HepG2 (cell line): ENCODE results near the gene CRYBA1. TPM values are rescaled to one million over a fixed set of nuclear protein-coding genes. Genes with fewer than 3 reads are reported as not detected.

ENCODE experiments used
- DDIT3 ChIP-seq: sonication (generic); formaldehyde crosslinking; IDR thresholded peaks from 2 replicates; pipeline ENCODE4 v1.4.0; 2020; ENCODE audit warnings: mild to moderate bottlenecking, missing genetic modification reagents
- EZH2 ChIP-seq: conservative IDR thresholded peaks from 2 replicates; pipeline ENCODE4 v1.6.1; 2012; ENCODE audit warnings: mild to moderate bottlenecking, low read depth, low read length, moderate library complexity
- FOXJ3 ChIP-seq: sonication (generic); formaldehyde crosslinking; IDR thresholded peaks from 2 replicates; pipeline ENCODE4 v1.4.0; 2020; ENCODE audit warnings: missing genetic modification reagents, mild to moderate bottlenecking, borderline replicate concordance
- HOXA5 ChIP-seq: sonication (generic); formaldehyde crosslinking; IDR thresholded peaks from 2 replicates; pipeline ENCODE4 v1.4.0; 2020; ENCODE audit warnings: missing genetic modification reagents
- MTA3 ChIP-seq: sonication (generic); formaldehyde crosslinking; IDR thresholded peaks from 2 replicates; pipeline ENCODE4 v1.4.0; 2020; ENCODE audit warnings: missing genetic modification reagents
- MXD4 ChIP-seq: IDR thresholded peaks from 2 replicates; pipeline ENCODE4 v1.6.1; 2016; ENCODE audit warnings: mild to moderate bottlenecking, missing biosample characterization, missing genetic modification reagents
- RBFOX2 ChIP-seq: fragments of 200-400 bp; formaldehyde crosslinking; IDR thresholded peaks from 2 replicates; pipeline ENCODE4 v1.6.1; 2017; ENCODE audit warnings: low read depth, mild to moderate bottlenecking, low read length
- THAP8 ChIP-seq: sonication (generic); formaldehyde crosslinking; IDR thresholded peaks from 2 replicates; pipeline ENCODE4 v1.5.1; 2020; ENCODE audit warnings: missing genetic modification reagents, mild to moderate bottlenecking, borderline replicate concordance
- ZBTB26 ChIP-seq: IDR thresholded peaks from 2 replicates; pipeline ENCODE4 v1.6.1; 2016; ENCODE audit warnings: missing compliant biosample characterization, missing genetic modification reagents, borderline replicate concordance
- ZFP36L1 ChIP-seq: sonication (generic); formaldehyde crosslinking; IDR thresholded peaks from 2 replicates; pipeline ENCODE4 v1.8.0; 2022; ENCODE audit warnings: mild to moderate bottlenecking, missing genetic modification reagents, moderate library complexity
- ZNF205 ChIP-seq: IDR thresholded peaks from 2 replicates; pipeline ENCODE4 v1.6.1; 2018; ENCODE audit warnings: missing biosample characterization, missing genetic modification reagents
- ZNF292 ChIP-seq: sonication (generic); formaldehyde crosslinking; IDR thresholded peaks from 2 replicates; pipeline ENCODE4 v1.8.1; 2022; ENCODE audit warnings: mild to moderate bottlenecking, low read depth, missing genetic modification reagents, borderline replicate concordance
- ZNF672 ChIP-seq: sonication (generic); formaldehyde crosslinking; IDR thresholded peaks from 2 replicates; pipeline ENCODE4 v1.8.1; 2022; ENCODE audit warnings: missing genetic modification reagents
- ZNF761 ChIP-seq: sonication (generic); formaldehyde crosslinking; conservative IDR thresholded peaks from 2 replicates; pipeline ENCODE4 v1.4.0; 2020; ENCODE audit warnings: mild to moderate bottlenecking, missing genetic modification reagents
- ZNF879 ChIP-seq: sonication (generic); formaldehyde crosslinking; IDR thresholded peaks from 2 replicates; pipeline ENCODE4 v1.8.1; 2023; ENCODE audit warnings: missing genetic modification reagents
- polyA plus RNA-seq, 8 experiments: library from polyadenylated mRNA; depleted of rRNA in 3 of 8; stranded (reverse) in 7 of 8; unstranded in 1 of 8; fragments of >200 nt; fragmentation: Illumina TruSeq in 4 of 8; extraction: Trizol in 4 of 8; gene quantifications; 2 replicates each; pipeline versions ENCODE4 v1.2.1 to v1.2.3, GENCODE V29; 2011 to 2016; ENCODE audit warnings: low read depth in 4 of 8, missing spikeins in 1 of 8, mixed read lengths in 1 of 8; ENCODE audit not compliant: insufficient read depth in 1 of 8
- total RNA-seq, 5 experiments: library from RNA; depleted of rRNA; stranded (reverse); fragments of >200 nt; fragmentation: Illumina TruSeq; extraction: Trizol; gene quantifications; 2 replicates each; pipeline ENCODE4 v1.2.3, GENCODE V29; 2016; ENCODE audit warnings: low read depth in 1 of 5
- TF ChIP-seq, protein P1 (sequence below): sonication (generic); formaldehyde crosslinking; IDR thresholded peaks from 2 replicates; pipeline ENCODE4 v1.4.0; 2020; ENCODE audit warnings: missing genetic modification reagents
- TF ChIP-seq, protein P2 (sequence below): sonication (generic); formaldehyde crosslinking; IDR thresholded peaks from 2 replicates; pipeline ENCODE4 v1.5.0; 2020; ENCODE audit warnings: missing genetic modification reagents
- TF ChIP-seq, protein P3 (sequence below): IDR thresholded peaks from 2 replicates; pipeline ENCODE4 v1.6.1; 2018; ENCODE audit warnings: missing genetic modification reagents, mild to moderate bottlenecking, missing compliant biosample characterization

The CRYBA1 gene
- total and polyA plus RNA-seq, 2 of the 13 experiments (the other 11 are each of a cell fraction or from before 2014, with no cell fraction given): not detected

GRCh38 chr17:29219378-29220047 is 27.1 kb upstream of the CRYBA1 start (continued):
- TF ChIP-seq THAP8: no peak
- no peak for TF ChIP-seq DDIT3
- TF ChIP-seq ZNF205 (CRISPR knock-in tag): peak; percentile 69; the same call in 1 of the 2 replicates
- TF ChIP-seq, protein P1, sequence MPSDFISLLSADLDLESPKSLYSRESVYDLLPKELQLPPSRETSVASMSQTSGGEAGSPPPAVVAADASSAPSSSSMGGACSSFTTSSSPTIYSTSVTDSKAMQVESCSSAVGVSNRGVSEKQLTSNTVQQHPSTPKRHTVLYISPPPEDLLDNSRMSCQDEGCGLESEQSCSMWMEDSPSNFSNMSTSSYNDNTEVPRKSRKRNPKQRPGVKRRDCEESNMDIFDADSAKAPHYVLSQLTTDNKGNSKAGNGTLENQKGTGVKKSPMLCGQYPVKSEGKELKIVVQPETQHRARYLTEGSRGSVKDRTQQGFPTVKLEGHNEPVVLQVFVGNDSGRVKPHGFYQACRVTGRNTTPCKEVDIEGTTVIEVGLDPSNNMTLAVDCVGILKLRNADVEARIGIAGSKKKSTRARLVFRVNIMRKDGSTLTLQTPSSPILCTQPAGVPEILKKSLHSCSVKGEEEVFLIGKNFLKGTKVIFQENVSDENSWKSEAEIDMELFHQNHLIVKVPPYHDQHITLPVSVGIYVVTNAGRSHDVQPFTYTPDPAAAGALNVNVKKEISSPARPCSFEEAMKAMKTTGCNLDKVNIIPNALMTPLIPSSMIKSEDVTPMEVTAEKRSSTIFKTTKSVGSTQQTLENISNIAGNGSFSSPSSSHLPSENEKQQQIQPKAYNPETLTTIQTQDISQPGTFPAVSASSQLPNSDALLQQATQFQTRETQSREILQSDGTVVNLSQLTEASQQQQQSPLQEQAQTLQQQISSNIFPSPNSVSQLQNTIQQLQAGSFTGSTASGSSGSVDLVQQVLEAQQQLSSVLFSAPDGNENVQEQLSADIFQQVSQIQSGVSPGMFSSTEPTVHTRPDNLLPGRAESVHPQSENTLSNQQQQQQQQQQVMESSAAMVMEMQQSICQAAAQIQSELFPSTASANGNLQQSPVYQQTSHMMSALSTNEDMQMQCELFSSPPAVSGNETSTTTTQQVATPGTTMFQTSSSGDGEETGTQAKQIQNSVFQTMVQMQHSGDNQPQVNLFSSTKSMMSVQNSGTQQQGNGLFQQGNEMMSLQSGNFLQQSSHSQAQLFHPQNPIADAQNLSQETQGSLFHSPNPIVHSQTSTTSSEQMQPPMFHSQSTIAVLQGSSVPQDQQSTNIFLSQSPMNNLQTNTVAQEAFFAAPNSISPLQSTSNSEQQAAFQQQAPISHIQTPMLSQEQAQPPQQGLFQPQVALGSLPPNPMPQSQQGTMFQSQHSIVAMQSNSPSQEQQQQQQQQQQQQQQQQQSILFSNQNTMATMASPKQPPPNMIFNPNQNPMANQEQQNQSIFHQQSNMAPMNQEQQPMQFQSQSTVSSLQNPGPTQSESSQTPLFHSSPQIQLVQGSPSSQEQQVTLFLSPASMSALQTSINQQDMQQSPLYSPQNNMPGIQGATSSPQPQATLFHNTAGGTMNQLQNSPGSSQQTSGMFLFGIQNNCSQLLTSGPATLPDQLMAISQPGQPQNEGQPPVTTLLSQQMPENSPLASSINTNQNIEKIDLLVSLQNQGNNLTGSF (CRISPR knock-in tag): no peak
- no peak for TF ChIP-seq ZNF879 (CRISPR knock-in tag)
- TF ChIP-seq ZNF761 (CRISPR knock-in tag): no peak
- no peak for TF ChIP-seq ZNF672
- TF ChIP-seq MXD4 (CRISPR knock-in tag): 0 out of 2 replicates have a peak, but pooled peaks have one; percentile 37
- TF ChIP-seq MTA3 (CRISPR knock-in tag): no peak
- TF ChIP-seq RBFOX2: no peak
- 0 out of 2 replicates have a peak, but pooled peaks have one; percentile 35 for TF ChIP-seq HOXA5 (CRISPR knock-in tag)
- no peak for TF ChIP-seq FOXJ3
- TF ChIP-seq ZFP36L1 (CRISPR knock-in tag): no peak
- no peak for TF ChIP-seq EZH2
- TF ChIP-seq ZBTB26 (CRISPR knock-in tag): peak; percentile 86; the same call in 1 of the 2 replicates
- TF ChIP-seq, protein P2, sequence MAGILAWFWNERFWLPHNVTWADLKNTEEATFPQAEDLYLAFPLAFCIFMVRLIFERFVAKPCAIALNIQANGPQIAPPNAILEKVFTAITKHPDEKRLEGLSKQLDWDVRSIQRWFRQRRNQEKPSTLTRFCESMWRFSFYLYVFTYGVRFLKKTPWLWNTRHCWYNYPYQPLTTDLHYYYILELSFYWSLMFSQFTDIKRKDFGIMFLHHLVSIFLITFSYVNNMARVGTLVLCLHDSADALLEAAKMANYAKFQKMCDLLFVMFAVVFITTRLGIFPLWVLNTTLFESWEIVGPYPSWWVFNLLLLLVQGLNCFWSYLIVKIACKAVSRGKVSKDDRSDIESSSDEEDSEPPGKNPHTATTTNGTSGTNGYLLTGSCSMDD: no peak
- TF ChIP-seq, protein P3, sequence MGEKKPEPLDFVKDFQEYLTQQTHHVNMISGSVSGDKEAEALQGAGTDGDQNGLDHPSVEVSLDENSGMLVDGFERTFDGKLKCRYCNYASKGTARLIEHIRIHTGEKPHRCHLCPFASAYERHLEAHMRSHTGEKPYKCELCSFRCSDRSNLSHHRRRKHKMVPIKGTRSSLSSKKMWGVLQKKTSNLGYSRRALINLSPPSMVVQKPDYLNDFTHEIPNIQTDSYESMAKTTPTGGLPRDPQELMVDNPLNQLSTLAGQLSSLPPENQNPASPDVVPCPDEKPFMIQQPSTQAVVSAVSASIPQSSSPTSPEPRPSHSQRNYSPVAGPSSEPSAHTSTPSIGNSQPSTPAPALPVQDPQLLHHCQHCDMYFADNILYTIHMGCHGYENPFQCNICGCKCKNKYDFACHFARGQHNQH (CRISPR knock-in tag): no peak
- TF ChIP-seq ZNF292: no peak
